HEK293 (cell line): ENCODE data around the gene SRSF9.

Source experiments
- BCL6B ChIP-seq: fragments of 450-650 bp; formaldehyde crosslinking; IDR thresholded peaks from 2 replicates; pipeline ENCODE4 v1.5.1; 2017; ENCODE audit warnings: missing biosample characterization, missing genetic modification characterization
- GLIS1 ChIP-seq: fragments of 450-650 bp; formaldehyde crosslinking; IDR thresholded peaks from 2 replicates; pipeline ENCODE4 v1.5.1; 2016; ENCODE audit warnings: missing biosample characterization, missing genetic modification characterization
- GLIS2 ChIP-seq: fragments of 450-650 bp; formaldehyde crosslinking; IDR thresholded peaks from 2 replicates; pipeline ENCODE4 v1.5.1; 2016; ENCODE audit warnings: missing biosample characterization, missing genetic modification characterization
- INSM2 ChIP-seq: fragments of 450-650 bp; formaldehyde crosslinking; IDR thresholded peaks from 2 replicates; pipeline ENCODE4 v1.5.1; 2016; ENCODE audit warnings: missing biosample characterization, missing genetic modification characterization
- PRDM10 ChIP-seq: fragments of 450-650 bp; formaldehyde crosslinking; IDR thresholded peaks from 2 replicates; pipeline ENCODE4 v1.5.1; 2016; ENCODE audit warnings: missing biosample characterization, missing genetic modification characterization
- SP3 ChIP-seq: fragments of 450-650 bp; formaldehyde crosslinking; IDR thresholded peaks from 2 replicates; pipeline ENCODE4 v1.5.1; 2016; ENCODE audit warnings: missing biosample characterization, missing genetic modification characterization
- ZBTB10 ChIP-seq: fragments of 450-650 bp; formaldehyde crosslinking; IDR thresholded peaks from 2 replicates; pipeline ENCODE4 v1.5.1; 2016; ENCODE audit warnings: missing biosample characterization, missing genetic modification characterization
- ZBTB17 ChIP-seq: fragments of 450-650 bp; formaldehyde crosslinking; IDR thresholded peaks from 2 replicates; pipeline ENCODE4 v1.5.1; 2016; ENCODE audit warnings: missing biosample characterization, missing genetic modification characterization
- ZFHX2 ChIP-seq: fragments of 450-650 bp; formaldehyde crosslinking; conservative IDR thresholded peaks from 2 replicates; pipeline ENCODE4 v1.5.1; 2016; ENCODE audit warnings: missing biosample characterization, missing genetic modification characterization
- ZNF16 ChIP-seq: fragments of 450-650 bp; formaldehyde crosslinking; IDR thresholded peaks from 2 replicates; pipeline ENCODE4 v1.5.1; 2016; ENCODE audit warnings: low read depth, missing biosample characterization, missing genetic modification characterization
- ZNF19 ChIP-seq: fragments of 450-650 bp; formaldehyde crosslinking; IDR thresholded peaks from 2 replicates; pipeline ENCODE4; 2016; ENCODE audit warnings: missing biosample characterization, missing genetic modification characterization, low read depth
- ZNF214 ChIP-seq: fragments of 450-650 bp; formaldehyde crosslinking; IDR thresholded peaks from 2 replicates; pipeline ENCODE4 v1.5.1; 2017; ENCODE audit warnings: missing biosample characterization, mild to moderate bottlenecking, missing genetic modification characterization, borderline replicate concordance
- ZNF391 ChIP-seq: fragments of 450-650 bp; formaldehyde crosslinking; IDR thresholded peaks from 2 replicates; pipeline ENCODE4 v1.5.1; 2016; ENCODE audit warnings: low read depth, missing biosample characterization, missing genetic modification characterization, borderline replicate concordance
- ZNF48 ChIP-seq: fragments of 450-650 bp; formaldehyde crosslinking; IDR thresholded peaks from 2 replicates; pipeline ENCODE4 v1.5.1; 2016; ENCODE audit warnings: missing biosample characterization, missing genetic modification characterization
- ZNF513 ChIP-seq: fragments of 450-650 bp; IDR thresholded peaks from 2 replicates; pipeline ENCODE4 v1.5.1; 2018; ENCODE audit warnings: missing biosample characterization, missing genetic modification characterization
- ZNF560 ChIP-seq: fragments of 450-650 bp; formaldehyde crosslinking; IDR thresholded peaks from 2 replicates; pipeline ENCODE4 v1.5.1; 2017; ENCODE audit warnings: missing biosample characterization, missing genetic modification characterization, borderline replicate concordance
- ZNF621 ChIP-seq: fragments of 450-650 bp; formaldehyde crosslinking; IDR thresholded peaks from 2 replicates; pipeline ENCODE4 v1.5.1; 2017; ENCODE audit warnings: missing biosample characterization, missing genetic modification characterization
- ZNF626 ChIP-seq: fragments of 450-650 bp; sonication (Bioruptor Pico); formaldehyde crosslinking; IDR thresholded peaks from 2 replicates; pipeline ENCODE4 v1.5.1; 2018; ENCODE audit warnings: missing biosample characterization, missing genetic modification characterization, inconsistent platforms
- ZNF701 ChIP-seq: fragments of 450-650 bp; formaldehyde crosslinking; IDR thresholded peaks from 2 replicates; pipeline ENCODE4 v1.5.1; 2016; ENCODE audit warnings: missing biosample characterization, missing genetic modification characterization
- ZNF843 ChIP-seq: fragments of 450-650 bp; formaldehyde crosslinking; IDR thresholded peaks from 2 replicates; pipeline ENCODE4 v1.5.1; 2016; ENCODE audit warnings: missing biosample characterization, missing genetic modification characterization
- ZSCAN30 ChIP-seq: fragments of 450-650 bp; IDR thresholded peaks from 2 replicates; pipeline ENCODE4 v1.5.1; 2018; ENCODE audit warnings: missing biosample characterization, mild to moderate bottlenecking, missing genetic modification characterization, moderate library complexity

SRSF9 gene

GRCh38 chr12:120437735-120438494 lies 31.6 kb downstream of the SRSF9 start, which contains the start of gene COX6A1 (continued):
- TF ChIP-seq ZNF621 (tag by site-specific recombination) (no peak), ZNF19 (tag by site-specific recombination) (no peak), ZNF16 (tag by site-specific recombination) (no peak), ZBTB10 (tag by site-specific recombination) (no peak), PRDM10 (tag by site-specific recombination) (peak; percentile 82; the same call in 1 of the 2 replicates), ZNF214 (no peak), GLIS1 (peak; percentile 55), SP3 (tag by site-specific recombination) (peak; percentile 85), ZNF626 (tag by site-specific recombination) (no peak), ZFHX2 (peak; percentile 70), GLIS2 (tag by site-specific recombination) (peak; percentile 42; the same call in 1 of the 2 replicates), ZNF513 (no peak), BCL6B (tag by site-specific recombination) (no peak), INSM2 (peak; percentile 61; the same call in 1 of the 2 replicates), ZNF48 (tag by site-specific recombination) (no peak), ZNF560 (tag by site-specific recombination) (no peak), ZBTB17 (peak; percentile 51), ZNF701 (tag by site-specific recombination) (no peak), ZNF843 (tag by site-specific recombination) (no peak), ZSCAN30 (tag by site-specific recombination) (no peak; the same call in 1 of the 2 replicates), ZNF391 (tag by site-specific recombination) (peak; percentile 48; the same call in 1 of the 2 replicates)
- TF ChIP-seq, all 188 proteins: peak for 42
